Left lung (tissue), 10 donors: ENCODE results near the gene HSF5. TPM values are rescaled to one million over a fixed set of nuclear protein-coding genes. Genes with fewer than 3 reads are reported as not detected.
A peak's percentile ranks its signal among the peaks of the same experiment; 100 is the strongest.

Experiments used
- ATAC-seq: fragments of 200-7000 bp; cut with Tn5 transposase; one replicate; pipeline ENCODE4 v1.9.1; 2020; ENCODE audit warnings: moderate library complexity
- DNase-seq, 4 donors: peaks; one replicate each; pipeline ENCODE4 v3.0.0-alpha.2; 2013 to 2020
- H3K27ac ChIP-seq, 2 donors: fragments of 200-600 bp; sonication (generic) in 1 of 2; one replicate each; pipeline versions ENCODE4 v1.5.0 to v1.8.0; 2020 to 2021
- H3K27me3 ChIP-seq, 2 donors: fragments of 200-600 bp; sonication (generic) in 1 of 2; one replicate each; pipeline versions ENCODE4 v1.5.0 to v1.8.0; 2020 to 2021
- H3K36me3 ChIP-seq, 2 donors: fragments of 200-600 bp; sonication (generic) in 1 of 2; one replicate each; pipeline versions ENCODE4 v1.5.0 to v1.8.0; 2020 to 2021
- H3K4me1 ChIP-seq, 2 donors: fragments of 200-600 bp; one replicate each; pipeline ENCODE4 v1.8.0; 2021
- H3K4me3 ChIP-seq, 2 donors: fragments of 200-600 bp; sonication (generic) in 1 of 2; one replicate each; pipeline versions ENCODE4 v1.5.0 to v1.8.0; 2020 to 2021; ENCODE audit warnings: mild to moderate bottlenecking in 1 of 2
- H3K9me3 ChIP-seq, 2 donors: fragments of 200-600 bp; sonication (generic) in 1 of 2; one replicate each; pipeline versions ENCODE4 v1.5.0 to v1.8.0; 2020 to 2021
- intact Hi-C, 2 donors: fragments of 100-400 bp; cut with DNase I; formaldehyde crosslinking; loops; one replicate each; pipeline versions ENCODE4 v1.11.2 to v1.14.2; 2022
- polyA plus RNA-seq, 6 donors: library from polyadenylated mRNA; unstranded; fragments of 120-200 nt; gene quantifications; one replicate each; pipeline ENCODE4 v1.2.1, GENCODE V29; 2013; ENCODE audit not compliant: insufficient read length in 6 of 6
- total RNA-seq, 2 donors: library from RNA; stranded (reverse); fragmentation: NEBNext Ultra II Directional; extraction: Animal tissue kit (Norgen Biotek cat#: 25700); gene quantifications; one replicate each; pipeline ENCODE4 v1.2.1, GENCODE V29; 2021
- TF ChIP-seq, protein P1 (sequence below), 2 donors: fragments of 200-600 bp; sonication (generic) in 1 of 2; IDR thresholded peaks; one replicate each; pipeline versions ENCODE4 v1.5.0 to v1.8.0; 2021; ENCODE audit warnings: antibody characterized with exemption in 2 of 2
- donor health status: DM: no; HTN: yes; CAD: no.
- donor health status: DM: no; HTN: no; CAD: no.

Gene HSF5
- total and polyA plus RNA-seq, 8 donors, result 0.08 to 0.15 (median 0.12) TPM

DNA sequence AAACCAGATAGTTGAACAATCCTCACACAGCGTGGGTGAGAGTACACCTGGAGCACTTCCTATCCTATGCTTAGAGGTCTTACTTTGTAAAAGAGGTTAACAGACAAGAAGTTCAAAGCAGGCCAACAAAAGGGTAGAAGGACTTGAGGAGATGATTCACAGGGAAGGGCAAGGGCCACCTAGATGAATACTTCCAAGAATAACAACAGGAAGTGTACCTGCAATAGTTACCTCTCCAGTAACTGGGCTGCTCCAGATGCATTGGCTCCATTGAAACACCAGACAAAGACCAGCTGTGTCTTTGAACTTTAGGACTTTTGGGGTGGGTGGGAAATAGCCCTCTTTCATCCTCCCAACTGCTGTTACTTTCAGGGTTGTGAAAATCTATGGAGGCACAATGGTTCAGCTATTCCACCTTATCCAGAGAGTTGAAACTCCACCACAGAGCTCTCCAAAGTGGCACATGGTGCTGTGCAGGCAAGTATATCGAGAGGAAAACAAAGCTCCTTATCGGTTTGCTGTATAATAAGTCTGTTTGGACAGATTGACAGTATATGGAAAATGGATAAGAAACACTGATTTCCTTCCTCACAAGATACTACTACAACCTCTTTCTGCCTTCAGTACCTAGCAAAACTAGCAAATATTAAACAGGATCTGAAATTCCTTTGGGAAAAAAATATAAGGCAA is 93.5 kb downstream of the HSF5 start:
- TF ChIP-seq, protein P1, sequence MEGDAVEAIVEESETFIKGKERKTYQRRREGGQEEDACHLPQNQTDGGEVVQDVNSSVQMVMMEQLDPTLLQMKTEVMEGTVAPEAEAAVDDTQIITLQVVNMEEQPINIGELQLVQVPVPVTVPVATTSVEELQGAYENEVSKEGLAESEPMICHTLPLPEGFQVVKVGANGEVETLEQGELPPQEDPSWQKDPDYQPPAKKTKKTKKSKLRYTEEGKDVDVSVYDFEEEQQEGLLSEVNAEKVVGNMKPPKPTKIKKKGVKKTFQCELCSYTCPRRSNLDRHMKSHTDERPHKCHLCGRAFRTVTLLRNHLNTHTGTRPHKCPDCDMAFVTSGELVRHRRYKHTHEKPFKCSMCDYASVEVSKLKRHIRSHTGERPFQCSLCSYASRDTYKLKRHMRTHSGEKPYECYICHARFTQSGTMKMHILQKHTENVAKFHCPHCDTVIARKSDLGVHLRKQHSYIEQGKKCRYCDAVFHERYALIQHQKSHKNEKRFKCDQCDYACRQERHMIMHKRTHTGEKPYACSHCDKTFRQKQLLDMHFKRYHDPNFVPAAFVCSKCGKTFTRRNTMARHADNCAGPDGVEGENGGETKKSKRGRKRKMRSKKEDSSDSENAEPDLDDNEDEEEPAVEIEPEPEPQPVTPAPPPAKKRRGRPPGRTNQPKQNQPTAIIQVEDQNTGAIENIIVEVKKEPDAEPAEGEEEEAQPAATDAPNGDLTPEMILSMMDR (IDR thresholded peaks at IDR 0.05), result no peak
- ATAC-seq (peak; percentile 34), DNase-seq (no peak)
- no peaks in the 10 kb centered on the region for H3K36me3 ChIP-seq
- intact Hi-C loops, result no loop called here
- no peak overlapping the region for H3K27ac ChIP-seq
- no peak overlapping the region for H3K4me3 ChIP-seq
- H3K9me3 ChIP-seq, result no peaks in the 10 kb centered on the region
- no peaks in the 10 kb centered on the region for H3K4me1 ChIP-seq
- no peaks in the 10 kb centered on the region for H3K27me3 ChIP-seq

DNA sequence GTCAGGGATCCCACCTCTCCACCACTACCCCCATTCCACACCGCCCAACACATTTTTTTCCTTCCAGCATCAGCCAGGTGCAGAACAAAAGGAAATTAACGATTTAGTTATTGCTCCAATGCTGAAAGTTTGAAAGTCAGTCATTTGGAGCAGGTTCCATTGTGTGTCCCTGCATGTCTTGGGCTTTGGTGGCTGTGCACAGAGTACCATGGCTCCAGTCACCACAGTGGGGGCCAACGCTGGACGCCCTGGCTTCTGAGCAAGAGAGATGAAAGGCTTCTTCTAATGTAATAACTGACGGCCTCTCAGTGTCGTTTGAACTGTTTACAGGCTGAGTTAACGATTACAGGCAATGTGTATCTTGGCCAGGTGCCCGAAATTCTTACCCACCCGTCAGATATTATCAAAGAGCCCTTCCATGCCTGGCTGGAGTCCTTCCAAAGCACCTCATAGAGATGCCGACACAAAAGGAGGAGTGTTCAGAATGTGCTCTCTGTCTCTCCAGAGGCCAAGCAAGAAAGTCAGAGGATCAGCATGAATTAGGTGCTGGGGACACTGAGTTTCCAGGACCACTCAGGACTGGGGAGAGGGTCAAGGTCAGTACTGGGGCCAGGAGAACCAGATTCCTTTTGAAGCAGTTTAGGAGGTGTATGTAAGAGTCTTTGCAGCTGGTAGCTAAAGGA is 96.8 kb downstream of the HSF5 start:
- DNase-seq (peak in 3 of 4 donors; percentile 81 to 85 (median 82)), ATAC-seq (peak; percentile 84)
- intact Hi-C loops, result no loop called here
- TF ChIP-seq, protein P1 (IDR thresholded peaks at IDR 0.05), result no peak
- H3K9me3 ChIP-seq, result no peaks in the 10 kb centered on the region
- H3K27ac ChIP-seq, result no peak overlapping the region
- H3K4me1 ChIP-seq, result peaks cover 4 to 10% of the 10 kb centered on the region in 2 donors
- H3K27me3 ChIP-seq, result no peaks in the 10 kb centered on the region
- H3K4me3 ChIP-seq, result no peak overlapping the region
- no peaks in the 10 kb centered on the region for H3K36me3 ChIP-seq

DNA sequence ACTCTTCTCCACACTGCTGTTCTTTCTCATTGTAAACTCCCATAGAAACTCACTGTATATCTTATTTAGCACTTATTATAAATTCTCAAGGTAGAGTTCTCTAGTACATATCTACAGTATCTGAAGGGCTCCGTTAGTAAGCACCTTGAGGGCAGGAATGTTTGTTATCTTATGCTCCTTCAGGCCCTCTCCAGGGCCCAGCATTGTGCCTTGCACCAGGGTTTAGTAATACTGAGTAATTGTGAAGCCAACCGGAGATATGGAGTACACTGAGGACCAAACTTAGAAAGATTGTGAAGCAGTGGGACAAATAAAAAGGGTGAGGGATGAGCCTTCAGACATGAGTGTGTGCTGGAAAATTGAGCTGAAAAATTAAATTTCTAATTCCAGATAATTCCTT is 97.3 kb downstream of the HSF5 start:
- intact Hi-C loops, result no loop called here
- H3K27me3 ChIP-seq, result no peaks in the 10 kb centered on the region
- H3K27ac ChIP-seq, result no peak overlapping the region
- no peak for DNase-seq
- H3K4me1 ChIP-seq, result peaks cover 4 to 10% of the 10 kb centered on the region in 2 donors
- H3K9me3 ChIP-seq, result no peaks in the 10 kb centered on the region
- ATAC-seq, result no peak
- H3K4me3 ChIP-seq, result no peak overlapping the region
- TF ChIP-seq, protein P1 (IDR thresholded peaks at IDR 0.05), result no peak
- H3K36me3 ChIP-seq, result no peaks in the 10 kb centered on the region

DNA sequence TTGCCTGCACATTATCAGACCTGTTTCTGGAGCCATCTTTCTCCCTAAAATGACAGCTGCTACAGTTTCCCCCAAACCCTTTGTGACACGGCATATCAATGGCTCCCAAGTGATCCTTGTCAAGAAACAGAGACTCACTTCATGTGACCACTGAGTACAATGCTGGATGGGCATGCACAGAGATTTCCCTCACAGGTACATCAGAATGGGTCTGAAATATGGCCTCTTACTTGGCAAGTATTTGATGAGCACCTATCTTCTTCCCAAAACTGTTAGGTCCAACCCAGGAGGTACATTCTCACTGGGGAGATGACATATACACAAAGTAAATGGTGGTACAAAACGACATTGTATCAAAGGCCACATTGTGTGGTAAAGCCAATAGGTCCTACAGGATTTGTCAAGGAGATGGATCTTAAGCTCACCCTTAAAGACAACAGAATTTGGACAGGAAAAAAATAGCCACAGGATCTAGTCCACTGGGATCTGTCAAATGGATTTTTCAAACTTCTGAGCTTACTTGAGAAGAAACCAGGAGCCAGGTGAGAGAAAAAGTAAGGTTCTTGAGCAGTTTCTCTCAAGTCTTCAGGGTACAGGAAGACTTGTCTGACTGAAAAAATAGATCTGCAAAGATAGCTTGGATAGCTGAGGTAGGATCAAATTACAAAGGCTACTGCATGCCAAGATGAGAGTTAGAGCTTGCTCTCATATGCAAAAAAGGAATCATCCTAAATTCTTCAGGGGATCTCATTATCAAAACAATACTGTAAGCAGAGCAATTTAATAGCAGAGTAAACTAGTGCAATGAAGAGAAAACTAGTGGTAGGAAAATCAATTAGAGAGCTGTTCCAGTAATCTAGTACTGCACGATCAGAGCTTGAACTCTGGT is 99.7 kb downstream of the HSF5 start:
- Histone ChIP-seq H3K4me1 (peaks cover 10 to 16% of the 10 kb centered on the region in 2 donors), H3K27me3 (no peaks in the 10 kb centered on the region), H3K4me3 (no peak overlapping the region), H3K36me3 (no peaks in the 10 kb centered on the region), H3K9me3 (no peaks in the 10 kb centered on the region), H3K27ac (no peak overlapping the region)
- no peak for ATAC-seq
- intact Hi-C loops, result no loop called here
- DNase-seq, result no peak
- TF ChIP-seq, protein P1 (IDR thresholded peaks at IDR 0.05), result no peak

DNA sequence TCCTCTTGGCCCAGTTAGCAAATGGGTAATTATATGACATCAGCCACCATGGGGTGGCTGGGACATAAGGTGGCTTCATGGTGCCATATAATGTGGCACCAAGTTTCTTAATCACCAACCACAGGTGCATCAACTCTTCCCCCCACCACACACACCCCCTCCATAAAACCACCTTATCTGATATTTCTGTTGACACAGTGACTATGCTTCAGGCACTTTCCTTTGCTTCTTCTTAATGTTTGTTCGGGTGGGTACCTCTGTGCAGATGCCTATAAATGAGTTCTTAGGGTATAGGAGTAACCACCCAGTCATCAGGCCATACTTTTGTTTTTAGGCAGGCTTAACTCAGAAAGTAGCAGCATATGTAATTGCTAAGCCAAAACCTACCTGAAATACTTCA is 100.4 kb downstream of the HSF5 start:
- Histone ChIP-seq H3K36me3 (no peaks in the 10 kb centered on the region), H3K4me1 (peaks cover 10 to 16% of the 10 kb centered on the region in 2 donors), H3K27me3 (no peaks in the 10 kb centered on the region), H3K9me3 (no peaks in the 10 kb centered on the region), H3K4me3 (no peak overlapping the region), H3K27ac (no peak overlapping the region)
- TF ChIP-seq, protein P1 (IDR thresholded peaks at IDR 0.05), result no peak
- DNase-seq (no peak), ATAC-seq (peak; percentile 43)
- intact Hi-C loops, result no loop called here
